ENCODE results near the gene GJA9. TPM values are rescaled to one million over a fixed set of nuclear protein-coding genes. Genes with fewer than 3 reads are reported as not detected.
A peak's percentile ranks its signal among the peaks of the same experiment; 100 is the strongest.
"Not testable (repeated sequence)": the region's sequence is repeated elsewhere in the genome, so short reads cannot be mapped to it uniquely, and the experiment has no call there.

The GJA9 gene
- total RNA-seq, 1 donor from 2014 or later = not detected

GRCh38 chr1:38915352-38915948 is 34.1 kb upstream of the GJA9 start:
- no peaks in the 10 kb centered on the region for H3K27me3 Mint-ChIP-seq (ENCODE audit: unreplicated experiment)
- no peak for TF ChIP-seq CTCF (IDR thresholded peaks at IDR 0.05; ENCODE audit: partially characterized antibody, unreplicated experiment)
- no peak for DNase-seq
- H3K27ac Mint-ChIP-seq (ENCODE audit: unreplicated experiment) = no peak overlapping the region
- no peaks in the 10 kb centered on the region for H3K4me1 Mint-ChIP-seq (ENCODE audit: low read depth, unreplicated experiment)
- H3K36me3 Mint-ChIP-seq (ENCODE audit: unreplicated experiment) = no peaks in the 10 kb centered on the region
- H3K4me3 Mint-ChIP-seq (ENCODE audit: unreplicated experiment) = no peak overlapping the region
- no peaks in the 10 kb centered on the region for H3K9me3 Mint-ChIP-seq (ENCODE audit: unreplicated experiment)

GRCh38 chr1:38914908-38915307 is 33.5 kb upstream of the GJA9 start:
- H3K4me3 Mint-ChIP-seq (ENCODE audit: unreplicated experiment); H3K4me1 Mint-ChIP-seq (ENCODE audit: low read depth, unreplicated experiment); H3K27ac Mint-ChIP-seq (ENCODE audit: unreplicated experiment); H3K36me3 Mint-ChIP-seq (ENCODE audit: unreplicated experiment); DNase-seq; H3K9me3 Mint-ChIP-seq (ENCODE audit: unreplicated experiment); H3K27me3 Mint-ChIP-seq (ENCODE audit: unreplicated experiment): not testable (repeated sequence)

GRCh38 chr1:38908821-38909220 is 27.4 kb upstream of the GJA9 start:
- DNase-seq = peak; percentile 40
- Mint-ChIP-seq H3K4me1 (ENCODE audit: low read depth, unreplicated experiment) (no peaks in the 10 kb centered on the region), H3K9me3 (ENCODE audit: unreplicated experiment) (no peaks in the 10 kb centered on the region), H3K36me3 (ENCODE audit: unreplicated experiment) (peaks cover 5% of the 10 kb centered on the region), H3K4me3 (ENCODE audit: unreplicated experiment) (peak overlapping the region; percentile 30), H3K27ac (ENCODE audit: unreplicated experiment) (no peak overlapping the region), H3K27me3 (ENCODE audit: unreplicated experiment) (no peaks in the 10 kb centered on the region)
- TF ChIP-seq CTCF (IDR thresholded peaks at IDR 0.05; ENCODE audit: partially characterized antibody, unreplicated experiment) = no peak

- no peaks in the 10 kb centered on the region for H3K27me3 Mint-ChIP-seq (ENCODE audit: unreplicated experiment)
- no peak for TF ChIP-seq CTCF (IDR thresholded peaks at IDR 0.05; ENCODE audit: partially characterized antibody, unreplicated experiment)
- H3K4me1 Mint-ChIP-seq (ENCODE audit: low read depth, unreplicated experiment) = no peaks in the 10 kb centered on the region
- no peaks in the 10 kb centered on the region for H3K9me3 Mint-ChIP-seq (ENCODE audit: unreplicated experiment)
- H3K27ac Mint-ChIP-seq (ENCODE audit: unreplicated experiment) = no peak overlapping the region
- no peak for DNase-seq
- no peak overlapping the region for H3K4me3 Mint-ChIP-seq (ENCODE audit: unreplicated experiment)
- peaks cover 5% of the 10 kb centered on the region for H3K36me3 Mint-ChIP-seq (ENCODE audit: unreplicated experiment)
Observed at GRCh38 chr1:38905985-38906384, 24.6 kb upstream of the GJA9 start.

- Mint-ChIP-seq H3K36me3 (ENCODE audit: unreplicated experiment) (no peaks in the 10 kb centered on the region), H3K4me1 (ENCODE audit: low read depth, unreplicated experiment) (no peaks in the 10 kb centered on the region), H3K4me3 (ENCODE audit: unreplicated experiment) (no peak overlapping the region), H3K9me3 (ENCODE audit: unreplicated experiment) (no peaks in the 10 kb centered on the region), H3K27ac (ENCODE audit: unreplicated experiment) (no peak overlapping the region), H3K27me3 (ENCODE audit: unreplicated experiment) (peaks cover 2% of the 10 kb centered on the region)
- no peak for TF ChIP-seq CTCF (IDR thresholded peaks at IDR 0.05; ENCODE audit: partially characterized antibody, unreplicated experiment)
- no peak for DNase-seq
Observed at GRCh38 chr1:38899560-38899959, 18.2 kb upstream of the GJA9 start.

Data from glutamatergic neuron (in vitro differentiated cells).